OCI-LY7 (cell line): ENCODE results near the gene TOR2A. TPM values are rescaled to one million over a fixed set of nuclear protein-coding genes. Genes with fewer than 3 reads are reported as not detected.

Experiments
- BruUV-seq: library from RNA; stranded (reverse); fragments of 400-500 nt; replicated peaks from 2 replicates; lab custom pipeline; 2021; lab: Mats Ljungman, UMichigan
- CTCF ChIA-PET: fragments of 300-600 bp; sonication (Branson Sonifier 250); formaldehyde crosslinking; loops from one replicate; lab custom pipeline; 2022; ENCODE audit warnings: antibody characterized with exemption; ENCODE audit not compliant: unreplicated experiment; lab: Charles Lee
- POLR2A ChIA-PET: fragments of 300-600 bp; sonication (Branson Sonifier 250); formaldehyde crosslinking; loops from one replicate; lab custom pipeline; 2022; ENCODE audit warnings: antibody characterized with exemption; lab: Charles Lee
- DNase-seq: peaks from one replicate; pipeline ENCODE4 v3.0.0-alpha.2; 2015; ENCODE audit warnings: low spot score
- H2AFZ ChIP-seq: fragments of 200-600 bp; sonication (generic), shearing (Covaris generic); 2 replicates; pipeline ENCODE4 v1.6.1; 2014; ENCODE audit warnings: mild to moderate bottlenecking, antibody characterized with exemption, low read length, moderate library complexity
- H3K27ac ChIP-seq: fragments of 200-600 bp; sonication (generic); 2 replicates; pipeline ENCODE4 v1.5.1; 2014; ENCODE audit warnings: mixed run types, low read depth, mild to moderate bottlenecking, moderate library complexity, low read length, inconsistent platforms; ENCODE audit not compliant: poor library complexity, severe bottlenecking
- H3K36me3 ChIP-seq: fragments of 200-600 bp; sonication (generic); 2 replicates; pipeline ENCODE4 v1.6.1; 2014; ENCODE audit warnings: mild to moderate bottlenecking, antibody characterized with exemption, low read length, moderate library complexity, mixed read lengths; ENCODE audit not compliant: insufficient read depth
- H3K4me1 ChIP-seq: fragments of 200-600 bp; sonication (generic); 2 replicates; pipeline ENCODE4 v1.5.1; 2014; ENCODE audit warnings: mild to moderate bottlenecking, low read length; ENCODE audit not compliant: insufficient read depth, poor library complexity, severe bottlenecking
- H3K4me2 ChIP-seq: fragments of 200-600 bp; sonication (generic); 2 replicates; pipeline ENCODE4 v1.6.1; 2014; ENCODE audit warnings: mild to moderate bottlenecking, low read length
- H3K4me3 ChIP-seq: fragments of 200-600 bp; sonication (generic); 2 replicates; pipeline ENCODE4 v1.5.1; 2014; ENCODE audit warnings: mild to moderate bottlenecking, low read depth, low read length; ENCODE audit not compliant: poor library complexity, severe bottlenecking
- H3K79me2 ChIP-seq: fragments of 200-600 bp; sonication (generic); 2 replicates; pipeline ENCODE4 v1.6.1; 2016; ENCODE audit warnings: low read depth, mild to moderate bottlenecking, low read length, moderate library complexity, mixed read lengths; ENCODE audit not compliant: insufficient read depth
- H3K9me2 ChIP-seq: fragments of 200-600 bp; sonication (generic); 2 replicates; pipeline ENCODE4 v1.6.1; 2016; ENCODE audit warnings: mild to moderate bottlenecking, low read length, mixed read lengths; ENCODE audit not compliant: insufficient read depth
- H3K9me3 ChIP-seq: fragments of 200-600 bp; sonication (generic); 2 replicates; pipeline ENCODE4 v1.6.1; 2014; ENCODE audit warnings: mild to moderate bottlenecking, mixed run types, low read length, mixed read lengths
- H4K20me1 ChIP-seq: fragments of 200-600 bp; sonication (generic); 2 replicates; pipeline ENCODE4 v1.6.1; 2014; ENCODE audit warnings: mild to moderate bottlenecking, antibody characterized with exemption, low read length, moderate library complexity, mixed read lengths; ENCODE audit not compliant: insufficient read depth
- EZH2phosphoT487 ChIP-seq: fragments of 200-600 bp; sonication (generic); IDR thresholded peaks from 2 replicates; pipeline ENCODE4 v1.6.1; 2018; ENCODE audit warnings: low read depth, borderline replicate concordance, mild to moderate bottlenecking, mixed run types, antibody characterized with exemption, low read length, moderate library complexity, mixed read lengths
- intact Hi-C: fragments of 100-400 bp; cut with micrococcal nuclease; formaldehyde crosslinking; loops from one replicate; pipeline ENCODE4 v1.10.0; 2022; ENCODE audit not compliant: unreplicated experiment
- total RNA-seq, 2 experiments: library from RNA; depleted of rRNA in 1 of 2; stranded (reverse); fragments of >200 nt in 1 of 2; shearing (Covaris generic) in 1 of 2; gene quantifications; 2 replicates each; pipeline ENCODE4 v1.2.3, GENCODE V29; 2014 to 2022
- TF ChIP-seq, protein P1 (sequence below): fragments of 200-600 bp; sonication (generic); conservative IDR thresholded peaks from 2 replicates; pipeline ENCODE4 v1.5.1; 2014; ENCODE audit warnings: mild to moderate bottlenecking, antibody characterized with exemption, low read length, moderate library complexity, mixed read lengths

Gene TOR2A
- total RNA-seq, 2 experiments from 2014 or later, result 13.9 to 17.9 TPM

DNA sequence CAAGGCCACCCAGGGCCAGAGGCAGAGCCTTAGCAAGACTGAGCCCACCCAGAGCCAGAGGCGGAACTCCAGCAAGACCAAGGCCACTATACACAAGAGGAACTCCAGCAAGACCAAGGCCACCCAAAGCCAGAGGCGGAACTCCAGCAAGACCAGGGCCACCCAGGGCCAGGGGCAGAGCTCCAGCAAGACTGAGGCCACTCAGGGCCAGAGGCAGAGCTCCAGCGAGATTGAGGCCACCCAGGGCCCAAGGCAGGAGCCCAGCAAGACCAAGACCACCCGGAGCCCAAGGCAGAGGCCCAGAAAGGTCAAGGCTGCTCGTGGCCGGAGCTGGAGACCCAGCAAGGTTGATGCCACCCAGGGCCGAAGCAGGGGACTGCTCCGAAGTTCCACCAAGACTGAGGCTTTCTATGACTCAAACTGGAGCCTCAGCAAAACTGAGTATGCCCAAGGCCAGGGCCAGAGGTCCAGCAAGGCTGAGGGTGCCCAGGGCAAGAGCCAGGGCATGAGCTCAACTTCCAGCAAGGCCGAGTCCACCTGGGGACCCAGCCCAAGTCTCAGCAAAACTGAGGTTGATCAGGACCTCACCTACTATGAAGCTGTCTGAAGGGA lies 4.2 kb downstream of the TOR2A start:
- TF ChIP-seq, protein P1, sequence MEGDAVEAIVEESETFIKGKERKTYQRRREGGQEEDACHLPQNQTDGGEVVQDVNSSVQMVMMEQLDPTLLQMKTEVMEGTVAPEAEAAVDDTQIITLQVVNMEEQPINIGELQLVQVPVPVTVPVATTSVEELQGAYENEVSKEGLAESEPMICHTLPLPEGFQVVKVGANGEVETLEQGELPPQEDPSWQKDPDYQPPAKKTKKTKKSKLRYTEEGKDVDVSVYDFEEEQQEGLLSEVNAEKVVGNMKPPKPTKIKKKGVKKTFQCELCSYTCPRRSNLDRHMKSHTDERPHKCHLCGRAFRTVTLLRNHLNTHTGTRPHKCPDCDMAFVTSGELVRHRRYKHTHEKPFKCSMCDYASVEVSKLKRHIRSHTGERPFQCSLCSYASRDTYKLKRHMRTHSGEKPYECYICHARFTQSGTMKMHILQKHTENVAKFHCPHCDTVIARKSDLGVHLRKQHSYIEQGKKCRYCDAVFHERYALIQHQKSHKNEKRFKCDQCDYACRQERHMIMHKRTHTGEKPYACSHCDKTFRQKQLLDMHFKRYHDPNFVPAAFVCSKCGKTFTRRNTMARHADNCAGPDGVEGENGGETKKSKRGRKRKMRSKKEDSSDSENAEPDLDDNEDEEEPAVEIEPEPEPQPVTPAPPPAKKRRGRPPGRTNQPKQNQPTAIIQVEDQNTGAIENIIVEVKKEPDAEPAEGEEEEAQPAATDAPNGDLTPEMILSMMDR, result no peak
- no peak for TF ChIP-seq EZH2phosphoT487
- ChIA-PET POLR2A (interaction anchor here (0.6 to 0.8 kb wide), 2 partner anchors 12 to 257 kb away, joined by 3 read pairs; no protein-coding TSS in a partner anchor), CTCF (no interaction called here)
- Histone ChIP-seq H3K9me3 (no peaks in the 10 kb centered on the region), H2AFZ (no peak overlapping the region), H3K4me2 (no peak overlapping the region), H4K20me1 (no peaks in the 10 kb centered on the region), H3K79me2 (no peaks in the 10 kb centered on the region), H3K4me1 (peaks cover 17% of the 10 kb centered on the region), H3K27ac (no peak overlapping the region), H3K36me3 (no peaks in the 10 kb centered on the region), H3K9me2 (no peaks in the 10 kb centered on the region), H3K4me3 (no peak overlapping the region)
- no TSS peak for BruUV-seq
- no peak for DNase-seq
- intact Hi-C loops, result no loop called here

DNA sequence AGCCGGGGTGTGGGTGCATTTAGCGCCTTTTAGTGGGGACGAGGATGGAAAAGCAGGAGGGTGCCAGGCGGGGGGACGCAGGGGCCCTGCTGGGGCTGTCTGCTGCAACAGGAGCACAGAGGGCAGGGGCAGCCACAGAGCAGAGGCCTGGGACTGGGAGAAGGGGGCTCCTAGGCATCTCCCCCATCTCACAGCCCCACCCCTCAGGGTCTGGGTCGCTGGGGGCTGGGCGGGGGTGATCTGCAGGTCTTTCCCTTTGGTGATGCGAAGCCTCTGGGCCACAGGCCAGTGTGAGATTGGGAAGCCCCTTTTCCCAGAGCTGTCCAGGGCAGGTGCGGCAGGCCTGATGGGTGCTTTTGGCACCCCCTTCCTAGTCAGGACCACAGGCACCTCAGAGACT lies 4.8 kb downstream of the TOR2A start:
- Histone ChIP-seq H3K4me2 (no peak overlapping the region), H3K36me3 (no peaks in the 10 kb centered on the region), H4K20me1 (no peaks in the 10 kb centered on the region), H3K9me2 (no peaks in the 10 kb centered on the region), H3K9me3 (no peaks in the 10 kb centered on the region), H3K4me1 (peaks cover 11% of the 10 kb centered on the region), H3K4me3 (no peak overlapping the region), H2AFZ (no peak overlapping the region), H3K27ac (no peak overlapping the region), H3K79me2 (no peaks in the 10 kb centered on the region)
- intact Hi-C loops, result no loop called here
- POLR2A ChIA-PET, result no interaction called here
- CTCF ChIA-PET, result no interaction called here
- DNase-seq, result no peak
- no peak for TF ChIP-seq EZH2phosphoT487
- TF ChIP-seq, protein P1, result no peak
- BruUV-seq, result no TSS peak

DNA sequence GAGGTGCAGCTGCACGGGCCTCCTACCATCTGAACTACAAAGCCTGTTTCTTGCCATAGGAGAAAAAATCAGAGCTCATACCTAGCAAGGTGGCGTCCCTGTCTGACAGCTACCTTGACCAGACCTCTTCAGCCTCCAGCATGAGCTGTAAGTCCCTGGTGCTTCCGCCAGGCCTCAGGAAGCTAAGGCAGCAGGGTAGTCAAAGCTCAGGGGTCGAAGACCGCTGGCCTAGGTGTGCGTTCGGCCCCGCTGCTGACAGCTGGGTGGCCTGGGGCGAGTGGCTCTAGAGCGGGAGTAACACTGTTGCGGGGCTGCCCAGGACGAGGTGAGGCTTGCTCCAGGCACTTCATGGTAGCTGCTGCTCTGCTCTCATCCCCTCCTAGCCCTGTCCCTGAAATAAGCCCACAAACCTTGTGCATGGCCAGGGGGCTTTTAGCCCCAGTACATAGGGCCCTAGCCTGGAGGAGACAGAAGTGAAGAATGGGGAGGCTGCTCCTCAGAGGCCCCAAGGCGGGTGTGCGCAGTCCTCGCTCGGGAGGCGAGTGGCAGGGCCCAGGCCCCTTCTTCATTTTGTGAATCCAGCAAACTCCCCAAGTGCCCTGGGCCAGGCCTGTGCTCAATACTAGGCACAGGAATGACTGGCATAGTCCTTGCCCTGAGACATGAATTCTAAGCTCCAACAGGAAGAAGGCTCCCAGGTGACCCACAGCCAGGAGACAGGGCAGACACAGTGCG lies 5.4 kb downstream of the TOR2A start:
- DNase-seq, result no peak
- intact Hi-C loops, result no loop called here
- no peaks in the 10 kb centered on the region for H3K79me2 ChIP-seq
- H2AFZ ChIP-seq, result no peak overlapping the region
- no peaks in the 10 kb centered on the region for H3K9me2 ChIP-seq
- POLR2A ChIA-PET, result interaction anchor here (1.1 kb wide), 1 partner anchor 15 kb away, joined by 3 read pairs; no protein-coding TSS in a partner anchor
- H4K20me1 ChIP-seq, result no peaks in the 10 kb centered on the region
- TF ChIP-seq EZH2phosphoT487, result no peak
- TF ChIP-seq, protein P1, result no peak
- no peaks in the 10 kb centered on the region for H3K9me3 ChIP-seq
- BruUV-seq, result no TSS peak
- H3K4me3 ChIP-seq, result no peak overlapping the region
- H3K4me2 ChIP-seq, result no peak overlapping the region
- CTCF ChIA-PET, result no interaction called here
- H3K27ac ChIP-seq, result no peak overlapping the region
- H3K4me1 ChIP-seq, result peaks cover 11% of the 10 kb centered on the region
- H3K36me3 ChIP-seq, result no peaks in the 10 kb centered on the region
